ENCODE results near the gene PRKCE. TPM values are rescaled to one million over a fixed set of nuclear protein-coding genes. Genes with fewer than 3 reads are reported as not detected.

PRKCE gene
- total RNA-seq, 1 donor from 2014 or later = 85.0 TPM

- Histone ChIP-seq H3K27me3 (ENCODE audit: low read depth) (no peaks in the 10 kb centered on the region), H3K4me1 (peaks cover 15% of the 10 kb centered on the region), H3K9me3 (no peaks in the 10 kb centered on the region), H3K36me3 (no peaks in the 10 kb centered on the region), H3K27ac (no peak overlapping the region), H3K4me3 (no peak overlapping the region)
- DNase-seq (no peak), ATAC-seq (no peak)
- intact Hi-C loops (cut with DNase I) = no loop called here
- no peak for TF ChIP-seq CTCF (IDR thresholded peaks at IDR 0.05)
These were observed 419.6 kb downstream of the PRKCE start for GRCh38 chr2:46071074-46071473.

DNA sequence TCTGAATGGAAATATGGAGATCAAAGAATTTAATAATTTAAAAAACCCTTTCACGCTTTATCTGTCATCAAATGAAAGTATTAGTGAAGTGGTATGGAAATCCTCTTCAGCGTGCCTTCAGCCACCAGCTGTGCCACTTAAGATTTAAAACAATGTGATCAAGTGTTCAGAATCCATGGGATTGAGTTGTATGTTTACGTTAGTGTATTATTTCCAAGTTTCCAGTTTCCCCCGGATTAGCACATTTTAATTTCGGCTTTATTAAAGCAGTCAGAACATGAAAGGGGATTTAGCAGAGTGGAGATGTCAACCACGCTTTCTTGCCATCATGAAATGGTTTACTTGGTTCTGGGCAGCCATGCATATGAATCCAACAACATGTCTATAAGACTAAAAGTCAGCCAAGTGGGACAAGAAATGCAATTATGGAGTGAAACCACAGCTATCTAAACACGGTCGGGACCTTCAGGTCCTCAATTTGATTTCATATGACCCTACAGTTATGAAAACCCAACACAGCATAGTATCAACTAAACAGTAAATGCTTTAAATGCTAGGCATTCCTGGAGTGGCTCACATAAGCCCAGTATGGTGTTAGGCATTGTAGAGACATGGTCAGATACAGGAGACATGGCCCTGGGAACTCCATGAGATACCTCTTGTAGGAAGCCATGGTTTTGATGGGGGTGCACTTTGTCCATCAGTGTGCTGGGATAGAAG, 420.8 kb downstream of the PRKCE start:
- H3K9me3 ChIP-seq = no peaks in the 10 kb centered on the region
- no peak for ATAC-seq
- H3K4me1 ChIP-seq = peaks cover 15% of the 10 kb centered on the region
- DNase-seq = no peak
- no peaks in the 10 kb centered on the region for H3K27me3 ChIP-seq (ENCODE audit: low read depth)
- H3K27ac ChIP-seq = peak overlapping the region; percentile 71
- no peak overlapping the region for H3K4me3 ChIP-seq
- intact Hi-C loops (cut with DNase I) = no loop called here
- no peak for TF ChIP-seq CTCF (IDR thresholded peaks at IDR 0.05)
- H3K36me3 ChIP-seq = no peaks in the 10 kb centered on the region

DNA sequence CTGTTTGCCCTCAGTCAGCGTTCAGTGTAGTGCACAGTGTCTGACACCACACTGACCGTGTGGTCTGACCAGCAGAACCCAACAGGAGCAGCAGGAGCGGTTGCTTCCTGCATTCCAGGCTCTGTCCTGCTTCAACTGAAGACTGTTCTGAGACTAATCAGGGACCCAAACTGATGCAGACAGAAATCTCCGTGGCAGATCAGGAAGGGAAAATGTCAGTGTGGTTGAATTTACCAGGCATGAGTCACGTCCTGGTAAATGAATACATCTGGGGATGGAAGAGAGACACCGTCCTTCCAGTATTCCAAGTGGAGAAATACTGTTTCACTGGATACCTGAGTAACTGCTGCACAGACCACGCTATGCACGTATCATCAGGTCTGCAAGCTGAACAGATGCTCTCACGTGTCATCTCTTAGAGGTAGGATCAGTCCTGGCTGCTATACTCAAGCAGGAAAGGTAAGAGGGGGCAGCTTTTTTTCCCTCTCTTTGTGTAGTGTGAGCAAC, 422.1 kb downstream of the PRKCE start:
- TF ChIP-seq CTCF (IDR thresholded peaks at IDR 0.05) = no peak
- Histone ChIP-seq H3K4me3 (peak overlapping the region; percentile 40), H3K9me3 (no peaks in the 10 kb centered on the region), H3K4me1 (peaks cover 11% of the 10 kb centered on the region), H3K27ac (peak overlapping the region; percentile 71), H3K36me3 (no peaks in the 10 kb centered on the region), H3K27me3 (ENCODE audit: low read depth) (no peaks in the 10 kb centered on the region)
- DNase-seq (no peak), ATAC-seq (peak; percentile 34 to 47)
- intact Hi-C loops (cut with DNase I) = no loop called here

DNA sequence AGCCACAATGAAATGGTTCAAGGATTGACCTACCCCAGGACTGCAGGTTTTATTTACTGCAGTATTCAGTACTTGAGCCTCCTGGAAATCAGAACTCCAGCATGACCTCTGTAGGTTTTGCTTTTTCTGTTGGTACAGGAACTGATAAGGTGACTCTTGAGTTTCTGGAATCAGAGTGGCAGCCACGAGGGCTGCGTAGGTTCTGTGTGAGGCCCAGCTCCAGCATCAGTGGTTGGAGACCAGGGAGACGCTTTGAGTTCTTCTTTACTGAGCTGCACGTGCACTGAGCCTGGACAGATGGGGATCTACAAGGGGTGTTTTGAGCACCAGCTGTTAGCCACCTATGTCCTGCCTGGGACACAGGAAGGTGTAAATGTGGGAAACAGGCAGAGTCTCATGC, 423.0 kb downstream of the PRKCE start:
- Histone ChIP-seq H3K4me3 (peak overlapping the region; percentile 40), H3K36me3 (no peaks in the 10 kb centered on the region), H3K27ac (peak overlapping the region; percentile 71), H3K4me1 (peaks cover 11% of the 10 kb centered on the region), H3K27me3 (ENCODE audit: low read depth) (no peaks in the 10 kb centered on the region), H3K9me3 (no peaks in the 10 kb centered on the region)
- TF ChIP-seq CTCF (IDR thresholded peaks at IDR 0.05) = no peak
- DNase-seq = no peak
- intact Hi-C loops (cut with DNase I) = no loop called here
- peak in 1 of 2 donors; percentile 34 for ATAC-seq

DNA sequence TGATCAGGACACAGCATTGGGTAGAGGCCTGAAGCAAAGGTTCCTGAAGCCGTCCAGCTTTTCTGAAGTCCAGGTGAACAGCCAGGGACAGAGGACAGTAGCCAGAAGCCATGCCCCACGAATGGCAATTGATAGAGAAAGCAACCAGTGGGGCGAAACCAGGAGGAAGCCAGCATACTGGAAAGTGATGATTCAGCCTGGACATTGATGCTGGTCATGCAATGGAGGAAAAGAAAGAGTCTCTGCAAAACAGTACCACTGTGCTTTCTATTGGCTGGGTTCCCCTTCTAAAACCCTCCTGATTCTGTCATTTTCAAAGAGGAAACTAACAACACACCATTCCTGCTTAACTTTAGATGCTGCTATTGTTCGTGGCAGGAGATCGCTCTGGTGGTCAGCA, 424.4 kb downstream of the PRKCE start:
- H3K36me3 ChIP-seq = no peaks in the 10 kb centered on the region
- H3K4me1 ChIP-seq = peaks cover 11% of the 10 kb centered on the region
- H3K27me3 ChIP-seq (ENCODE audit: low read depth) = no peaks in the 10 kb centered on the region
- H3K9me3 ChIP-seq = no peaks in the 10 kb centered on the region
- DNase-seq (no peak), ATAC-seq (no peak)
- intact Hi-C loops (cut with DNase I) = no loop called here
- no peak for TF ChIP-seq CTCF (IDR thresholded peaks at IDR 0.05)
- peak overlapping the region; percentile 71 for H3K27ac ChIP-seq
- H3K4me3 ChIP-seq = peak overlapping the region; percentile 40
